HepG2 (cell line): ENCODE results near the gene KCNAB3. TPM values are rescaled to one million over a fixed set of nuclear protein-coding genes. Genes with fewer than 3 reads are reported as not detected.

Experiments used
- DMAP1 ChIP-seq: IDR thresholded peaks from 2 replicates; pipeline ENCODE4 v1.6.1; 2016
- HOXA3 ChIP-seq: sonication (generic); formaldehyde crosslinking; IDR thresholded peaks from 2 replicates; pipeline ENCODE4 v1.5.0; 2020; ENCODE audit warnings: missing genetic modification reagents
- NR2F2 ChIP-seq: IDR thresholded peaks from 2 replicates; pipeline ENCODE4 v1.6.1; 2012; ENCODE audit warnings: low read depth, inconsistent platforms, borderline replicate concordance
- PAXIP1 ChIP-seq: sonication (generic); formaldehyde crosslinking; conservative IDR thresholded peaks from 2 replicates; pipeline ENCODE4 v1.4.0; 2020; ENCODE audit warnings: mild to moderate bottlenecking, missing genetic modification reagents, moderate library complexity
- REXO4 ChIP-seq: sonication (generic); formaldehyde crosslinking; IDR thresholded peaks from 2 replicates; pipeline ENCODE4 v1.8.0; 2022; ENCODE audit warnings: missing genetic modification reagents, mild to moderate bottlenecking, borderline replicate concordance
- ZFY ChIP-seq: sonication (generic); formaldehyde crosslinking; IDR thresholded peaks from 2 replicates; pipeline ENCODE4 v1.4.0; 2020; ENCODE audit warnings: missing genetic modification reagents
- ZMAT3 ChIP-seq: sonication (generic); formaldehyde crosslinking; conservative IDR thresholded peaks from 2 replicates; pipeline ENCODE4 v1.7.0; 2021; ENCODE audit warnings: missing genetic modification reagents
- ZNF75D ChIP-seq: sonication (generic); formaldehyde crosslinking; IDR thresholded peaks from 2 replicates; pipeline ENCODE4 v1.8.1; 2023; ENCODE audit warnings: missing genetic modification reagents, mild to moderate bottlenecking, borderline replicate concordance
- ZNF83 ChIP-seq: sonication (generic); formaldehyde crosslinking; IDR thresholded peaks from 2 replicates; pipeline ENCODE4 v1.4.0; 2020; ENCODE audit warnings: missing genetic modification reagents, mild to moderate bottlenecking, borderline replicate concordance
- polyA plus RNA-seq, 8 experiments: library from polyadenylated mRNA; depleted of rRNA in 3 of 8; stranded (reverse) in 7 of 8; unstranded in 1 of 8; fragments of >200 nt; fragmentation: Illumina TruSeq in 4 of 8; extraction: Trizol in 4 of 8; gene quantifications; 2 replicates each; pipeline versions ENCODE4 v1.2.1 to v1.2.3, GENCODE V29; 2011 to 2016; ENCODE audit warnings: low read depth in 4 of 8, missing spikeins in 1 of 8, mixed read lengths in 1 of 8; ENCODE audit not compliant: insufficient read depth in 1 of 8
- total RNA-seq, 5 experiments: library from RNA; depleted of rRNA; stranded (reverse); fragments of >200 nt; fragmentation: Illumina TruSeq; extraction: Trizol; gene quantifications; 2 replicates each; pipeline ENCODE4 v1.2.3, GENCODE V29; 2016; ENCODE audit warnings: low read depth in 1 of 5
- TF ChIP-seq, protein P1 (sequence below): sonication (generic); formaldehyde crosslinking; IDR thresholded peaks from 2 replicates; pipeline ENCODE4 v1.5.1; 2020; ENCODE audit warnings: mild to moderate bottlenecking, missing genetic modification reagents, moderate library complexity
- TF ChIP-seq, protein P2 (sequence below): IDR thresholded peaks from 2 replicates; pipeline ENCODE4 v1.4.0; 2020; ENCODE audit warnings: mild to moderate bottlenecking, missing genetic modification reagents
- TF ChIP-seq, protein P3 (sequence below): sonication (generic); formaldehyde crosslinking; IDR thresholded peaks from 2 replicates; pipeline ENCODE4 v1.8.0; 2022; ENCODE audit warnings: mild to moderate bottlenecking, missing genetic modification reagents

KCNAB3 gene
- total and polyA plus RNA-seq, 2 of the 13 experiments (the other 11 are each of a cell fraction or from before 2014, with no cell fraction given): 0.29 to 0.88 TPM

- TF ChIP-seq, protein P1, sequence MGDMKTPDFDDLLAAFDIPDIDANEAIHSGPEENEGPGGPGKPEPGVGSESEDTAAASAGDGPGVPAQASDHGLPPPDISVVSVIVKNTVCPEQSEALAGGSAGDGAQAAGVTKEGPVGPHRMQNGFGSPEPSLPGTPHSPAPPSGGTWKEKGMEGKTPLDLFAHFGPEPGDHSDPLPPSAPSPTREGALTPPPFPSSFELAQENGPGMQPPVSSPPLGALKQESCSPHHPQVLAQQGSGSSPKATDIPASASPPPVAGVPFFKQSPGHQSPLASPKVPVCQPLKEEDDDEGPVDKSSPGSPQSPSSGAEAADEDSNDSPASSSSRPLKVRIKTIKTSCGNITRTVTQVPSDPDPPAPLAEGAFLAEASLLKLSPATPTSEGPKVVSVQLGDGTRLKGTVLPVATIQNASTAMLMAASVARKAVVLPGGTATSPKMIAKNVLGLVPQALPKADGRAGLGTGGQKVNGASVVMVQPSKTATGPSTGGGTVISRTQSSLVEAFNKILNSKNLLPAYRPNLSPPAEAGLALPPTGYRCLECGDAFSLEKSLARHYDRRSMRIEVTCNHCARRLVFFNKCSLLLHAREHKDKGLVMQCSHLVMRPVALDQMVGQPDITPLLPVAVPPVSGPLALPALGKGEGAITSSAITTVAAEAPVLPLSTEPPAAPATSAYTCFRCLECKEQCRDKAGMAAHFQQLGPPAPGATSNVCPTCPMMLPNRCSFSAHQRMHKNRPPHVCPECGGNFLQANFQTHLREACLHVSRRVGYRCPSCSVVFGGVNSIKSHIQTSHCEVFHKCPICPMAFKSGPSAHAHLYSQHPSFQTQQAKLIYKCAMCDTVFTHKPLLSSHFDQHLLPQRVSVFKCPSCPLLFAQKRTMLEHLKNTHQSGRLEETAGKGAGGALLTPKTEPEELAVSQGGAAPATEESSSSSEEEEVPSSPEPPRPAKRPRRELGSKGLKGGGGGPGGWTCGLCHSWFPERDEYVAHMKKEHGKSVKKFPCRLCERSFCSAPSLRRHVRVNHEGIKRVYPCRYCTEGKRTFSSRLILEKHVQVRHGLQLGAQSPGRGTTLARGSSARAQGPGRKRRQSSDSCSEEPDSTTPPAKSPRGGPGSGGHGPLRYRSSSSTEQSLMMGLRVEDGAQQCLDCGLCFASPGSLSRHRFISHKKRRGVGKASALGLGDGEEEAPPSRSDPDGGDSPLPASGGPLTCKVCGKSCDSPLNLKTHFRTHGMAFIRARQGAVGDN (CRISPR knock-in tag): peak; percentile 89
- TF ChIP-seq NR2F2 (no peak; the same call in 1 of the 2 replicates), ZNF83 (peak; percentile 72; the same call in 1 of the 2 replicates), REXO4 (CRISPR knock-in tag) (no peak), ZNF75D (no peak), DMAP1 (CRISPR knock-in tag) (peak; percentile 28; the same call in 1 of the 2 replicates), HOXA3 (CRISPR knock-in tag) (peak; percentile 40; the same call in 1 of the 2 replicates), PAXIP1 (peak; percentile 55), ZMAT3 (CRISPR knock-in tag) (0 out of 2 replicates have a peak, but pooled peaks have one; percentile 25), ZFY (CRISPR knock-in tag) (peak; percentile 60)
- TF ChIP-seq, protein P2, sequence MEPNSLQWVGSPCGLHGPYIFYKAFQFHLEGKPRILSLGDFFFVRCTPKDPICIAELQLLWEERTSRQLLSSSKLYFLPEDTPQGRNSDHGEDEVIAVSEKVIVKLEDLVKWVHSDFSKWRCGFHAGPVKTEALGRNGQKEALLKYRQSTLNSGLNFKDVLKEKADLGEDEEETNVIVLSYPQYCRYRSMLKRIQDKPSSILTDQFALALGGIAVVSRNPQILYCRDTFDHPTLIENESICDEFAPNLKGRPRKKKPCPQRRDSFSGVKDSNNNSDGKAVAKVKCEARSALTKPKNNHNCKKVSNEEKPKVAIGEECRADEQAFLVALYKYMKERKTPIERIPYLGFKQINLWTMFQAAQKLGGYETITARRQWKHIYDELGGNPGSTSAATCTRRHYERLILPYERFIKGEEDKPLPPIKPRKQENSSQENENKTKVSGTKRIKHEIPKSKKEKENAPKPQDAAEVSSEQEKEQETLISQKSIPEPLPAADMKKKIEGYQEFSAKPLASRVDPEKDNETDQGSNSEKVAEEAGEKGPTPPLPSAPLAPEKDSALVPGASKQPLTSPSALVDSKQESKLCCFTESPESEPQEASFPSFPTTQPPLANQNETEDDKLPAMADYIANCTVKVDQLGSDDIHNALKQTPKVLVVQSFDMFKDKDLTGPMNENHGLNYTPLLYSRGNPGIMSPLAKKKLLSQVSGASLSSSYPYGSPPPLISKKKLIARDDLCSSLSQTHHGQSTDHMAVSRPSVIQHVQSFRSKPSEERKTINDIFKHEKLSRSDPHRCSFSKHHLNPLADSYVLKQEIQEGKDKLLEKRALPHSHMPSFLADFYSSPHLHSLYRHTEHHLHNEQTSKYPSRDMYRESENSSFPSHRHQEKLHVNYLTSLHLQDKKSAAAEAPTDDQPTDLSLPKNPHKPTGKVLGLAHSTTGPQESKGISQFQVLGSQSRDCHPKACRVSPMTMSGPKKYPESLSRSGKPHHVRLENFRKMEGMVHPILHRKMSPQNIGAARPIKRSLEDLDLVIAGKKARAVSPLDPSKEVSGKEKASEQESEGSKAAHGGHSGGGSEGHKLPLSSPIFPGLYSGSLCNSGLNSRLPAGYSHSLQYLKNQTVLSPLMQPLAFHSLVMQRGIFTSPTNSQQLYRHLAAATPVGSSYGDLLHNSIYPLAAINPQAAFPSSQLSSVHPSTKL (CRISPR knock-in tag): peak; percentile 60
- TF ChIP-seq, protein P3, sequence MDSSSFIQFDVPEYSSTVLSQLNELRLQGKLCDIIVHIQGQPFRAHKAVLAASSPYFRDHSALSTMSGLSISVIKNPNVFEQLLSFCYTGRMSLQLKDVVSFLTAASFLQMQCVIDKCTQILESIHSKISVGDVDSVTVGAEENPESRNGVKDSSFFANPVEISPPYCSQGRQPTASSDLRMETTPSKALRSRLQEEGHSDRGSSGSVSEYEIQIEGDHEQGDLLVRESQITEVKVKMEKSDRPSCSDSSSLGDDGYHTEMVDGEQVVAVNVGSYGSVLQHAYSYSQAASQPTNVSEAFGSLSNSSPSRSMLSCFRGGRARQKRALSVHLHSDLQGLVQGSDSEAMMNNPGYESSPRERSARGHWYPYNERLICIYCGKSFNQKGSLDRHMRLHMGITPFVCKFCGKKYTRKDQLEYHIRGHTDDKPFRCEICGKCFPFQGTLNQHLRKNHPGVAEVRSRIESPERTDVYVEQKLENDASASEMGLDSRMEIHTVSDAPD (CRISPR knock-in tag): no peak
These were observed 42.0 kb downstream of the KCNAB3 start (continued) for GRCh38 chr17:7887482-7888183.
